HG03439 (cell line): ENCODE results near the gene ICE1.
"Not testable (repeated sequence)": the region's sequence is repeated elsewhere in the genome, so short reads cannot be mapped to it uniquely, and the experiment has no call there.

Experiments used
- ATAC-seq: cut with Tn5 transposase; IDR thresholded peaks from one replicate; pipeline ENCODE4 v1.9.1; 2021; ENCODE audit warnings: mild to moderate bottlenecking, moderate library complexity; ENCODE audit not compliant: unreplicated experiment

The ICE1 gene

DNA sequence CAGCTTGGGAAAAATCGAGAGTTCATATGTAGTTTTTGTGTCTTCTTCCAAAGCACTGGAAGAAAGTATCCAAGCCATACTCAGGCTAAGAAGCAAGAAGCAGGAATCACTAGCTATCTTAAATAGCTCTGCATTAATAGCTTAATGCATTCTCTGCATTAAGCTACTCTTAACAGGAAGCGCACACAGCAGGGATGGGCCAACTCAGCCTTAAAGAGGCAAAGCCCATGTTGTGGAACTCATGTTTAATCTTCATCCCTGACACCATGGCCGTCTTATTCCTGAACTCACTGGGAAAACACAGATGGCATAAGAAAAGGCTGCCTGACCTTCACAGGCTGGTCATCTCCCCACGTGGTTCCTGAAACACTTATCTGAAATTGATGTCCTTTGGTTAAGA lies 18.7 kb upstream of the ICE1 start:
- no peak for ATAC-seq

DNA sequence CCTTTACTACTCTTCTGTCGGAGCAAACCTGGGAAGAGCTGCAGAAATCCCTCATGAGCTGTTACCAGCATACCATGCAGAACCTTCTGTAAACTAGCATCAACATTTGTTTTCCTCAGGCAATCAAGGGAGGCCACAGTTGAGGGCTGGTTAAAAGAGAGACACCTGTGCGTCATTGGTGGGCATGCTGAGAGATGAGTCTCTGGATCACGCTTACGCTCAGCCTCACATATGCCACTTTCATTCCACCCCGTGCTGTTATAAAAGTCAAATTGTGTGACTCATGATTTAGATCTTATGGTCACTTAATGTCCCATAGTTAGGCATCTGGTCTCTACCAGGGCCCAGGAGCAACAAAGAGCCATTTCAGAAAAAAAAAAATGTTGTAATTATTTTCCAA lies 18.1 kb upstream of the ICE1 start:
- ATAC-seq: no peak

DNA sequence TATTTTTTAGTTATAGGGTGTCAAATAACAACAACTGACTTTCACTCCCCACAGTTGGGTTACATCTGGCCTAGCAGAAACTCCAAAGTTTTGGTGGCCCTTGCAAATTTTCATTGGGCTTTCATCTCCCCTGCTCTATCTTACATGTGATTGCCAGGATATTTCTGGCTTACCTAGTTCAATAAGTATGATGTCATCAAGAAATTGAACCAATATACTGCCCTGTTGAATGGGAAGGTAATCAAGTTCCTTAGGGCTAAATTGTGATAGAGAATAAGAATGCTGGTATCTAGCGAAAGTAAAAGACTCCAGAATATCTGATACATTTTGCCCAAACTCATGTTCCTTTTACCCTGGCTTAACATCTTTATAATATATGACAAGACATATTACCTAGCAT lies 17.0 kb upstream of the ICE1 start:
- no peak for ATAC-seq

DNA sequence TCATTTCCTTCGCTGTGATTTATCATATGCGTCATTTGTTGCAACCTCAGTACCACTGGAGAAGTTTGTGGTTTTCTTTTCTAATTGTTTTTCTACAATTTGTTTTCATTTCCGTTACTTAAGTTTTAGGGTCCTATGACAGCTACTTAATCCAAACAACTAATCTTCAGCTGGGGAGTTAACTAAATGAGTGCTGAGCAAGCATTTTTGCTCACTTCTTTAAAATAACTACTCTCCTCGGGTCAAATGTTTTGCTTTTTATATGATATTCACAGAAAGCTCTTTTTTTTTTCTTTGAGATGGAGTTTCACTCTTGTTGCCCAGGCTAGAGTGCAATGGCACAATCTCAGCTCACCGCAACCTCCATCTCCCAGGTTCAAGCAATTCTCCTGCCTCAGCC lies 14.6 kb upstream of the ICE1 start:
- no peak for ATAC-seq

DNA sequence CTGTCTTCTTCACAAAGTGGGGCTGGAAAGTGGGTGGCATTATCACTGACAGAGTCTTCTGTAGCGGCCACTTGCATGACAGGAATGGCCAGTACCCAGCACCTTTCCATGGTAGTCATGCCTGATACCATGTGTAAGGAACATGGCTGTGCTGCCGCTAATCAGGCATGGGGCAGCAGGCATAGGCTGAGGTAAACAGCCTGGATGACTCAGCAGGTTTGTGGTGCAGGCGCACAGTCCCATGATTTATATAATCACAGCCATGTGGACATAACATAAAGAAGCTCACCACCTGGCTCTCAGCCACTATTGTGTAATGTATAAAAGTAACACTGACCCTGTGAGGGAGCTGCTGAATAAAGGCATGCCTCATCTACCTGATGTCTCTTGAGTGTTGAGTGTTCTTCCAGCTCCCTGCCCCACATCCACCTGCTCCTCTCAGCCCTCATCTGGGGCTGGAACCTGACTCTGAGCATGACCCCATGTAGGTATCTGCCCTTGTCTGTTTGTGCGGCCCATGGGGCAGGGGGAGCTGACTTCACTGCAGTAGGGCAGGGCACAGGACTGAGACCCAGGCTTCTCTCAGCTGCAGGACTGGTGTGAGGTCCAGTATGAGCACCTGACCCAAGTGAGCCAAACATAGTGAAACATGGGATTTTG lies 13.2 kb upstream of the ICE1 start:
- no peak for ATAC-seq

DNA sequence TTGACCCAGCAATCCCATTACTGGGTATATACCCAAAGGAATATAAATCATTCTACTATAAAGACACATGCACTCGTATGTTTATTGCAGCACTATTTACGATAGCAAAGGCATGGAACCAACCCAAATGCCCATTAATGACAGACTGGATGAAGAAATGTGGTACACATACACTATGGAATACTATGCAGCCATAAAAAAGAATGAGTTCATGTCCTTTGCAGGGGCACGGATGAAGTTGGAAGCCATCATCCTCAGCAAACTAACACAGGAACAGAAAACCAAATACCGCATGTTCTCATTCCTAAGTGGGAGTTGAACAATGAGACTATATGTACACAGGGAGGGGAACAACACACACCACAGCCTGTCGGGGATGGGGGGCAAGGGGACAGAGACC lies 8.6 kb upstream of the ICE1 start:
- not testable (repeated sequence) for ATAC-seq

DNA sequence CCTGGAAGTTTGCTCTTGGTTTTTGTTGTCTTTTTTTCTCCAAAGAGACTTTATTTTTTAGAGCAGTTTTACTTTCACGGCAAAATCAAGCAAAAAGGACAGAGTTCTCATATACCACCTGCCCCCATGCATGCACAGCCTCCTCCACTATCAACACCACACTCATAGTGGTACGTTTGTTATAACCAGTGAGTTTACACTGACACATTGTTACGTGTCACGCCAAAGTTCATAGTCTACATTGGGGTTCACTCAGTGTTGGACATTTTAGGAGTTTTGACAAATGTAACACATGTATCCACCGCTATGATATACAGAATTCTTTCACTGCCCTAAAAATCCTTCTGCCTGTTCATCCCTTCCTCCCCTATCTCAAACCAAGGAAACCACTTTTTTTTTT lies 7.5 kb upstream of the ICE1 start:
- ATAC-seq: no peak

DNA sequence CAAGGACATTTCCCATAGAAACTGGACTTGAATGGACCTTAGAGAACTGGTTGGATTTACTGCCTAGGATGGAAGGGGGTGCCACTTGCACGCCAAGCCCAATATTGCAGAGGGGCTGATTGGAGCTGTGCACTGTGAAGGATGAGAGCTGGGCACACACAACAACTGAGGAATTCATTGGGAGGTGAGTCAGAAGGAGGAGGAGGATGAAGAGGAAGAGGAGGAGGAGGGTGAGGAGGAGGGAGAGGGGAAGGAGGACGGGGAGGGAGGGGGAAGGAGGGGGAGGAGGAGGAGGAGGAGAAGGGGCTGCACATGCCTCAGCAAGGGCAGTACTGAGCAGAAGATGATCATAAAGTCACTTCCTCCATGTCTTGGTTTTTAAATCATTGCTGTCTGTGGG lies 5.7 kb upstream of the ICE1 start:
- ATAC-seq: no peak

DNA sequence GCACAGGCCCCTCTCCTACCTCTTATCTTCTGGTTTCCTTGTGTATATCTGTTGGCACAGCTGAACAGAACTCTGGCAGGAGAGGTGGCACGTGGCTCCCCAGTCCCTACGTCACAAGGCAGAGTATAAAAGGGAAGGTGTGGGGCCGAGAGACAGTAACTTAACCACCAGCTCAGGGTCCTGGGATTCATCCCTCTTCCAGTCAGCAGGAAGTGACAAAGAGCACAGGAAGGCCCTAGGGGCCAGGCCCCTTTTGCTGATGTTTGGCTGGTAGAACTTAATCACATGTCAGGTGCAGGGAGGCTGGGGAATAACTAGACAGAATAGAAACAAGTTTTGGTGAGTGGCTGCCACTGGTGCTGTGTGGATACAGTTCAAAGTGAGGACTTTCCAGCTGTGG lies 4.5 kb upstream of the ICE1 start:
- no peak for ATAC-seq

DNA sequence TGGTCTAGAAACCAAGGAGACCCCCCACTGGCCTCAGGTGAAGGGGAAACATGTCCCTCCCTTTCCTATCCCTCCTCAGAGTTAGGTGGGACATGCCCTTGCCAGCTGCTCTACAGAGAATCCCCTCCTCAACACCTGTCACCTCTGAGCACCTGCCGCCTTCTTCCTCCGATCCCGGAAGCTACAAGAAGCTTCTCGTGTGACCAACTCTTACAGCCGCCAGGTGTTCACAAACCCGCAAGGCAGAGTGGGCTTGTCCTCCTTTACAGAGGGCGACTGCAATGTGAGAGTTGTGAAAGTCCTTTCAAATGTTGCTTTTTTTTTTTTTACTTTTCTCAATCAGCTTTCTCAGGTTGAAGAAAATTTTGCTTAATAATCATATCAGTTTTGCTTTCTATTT lies 3.7 kb upstream of the ICE1 start:
- no peak for ATAC-seq

DNA sequence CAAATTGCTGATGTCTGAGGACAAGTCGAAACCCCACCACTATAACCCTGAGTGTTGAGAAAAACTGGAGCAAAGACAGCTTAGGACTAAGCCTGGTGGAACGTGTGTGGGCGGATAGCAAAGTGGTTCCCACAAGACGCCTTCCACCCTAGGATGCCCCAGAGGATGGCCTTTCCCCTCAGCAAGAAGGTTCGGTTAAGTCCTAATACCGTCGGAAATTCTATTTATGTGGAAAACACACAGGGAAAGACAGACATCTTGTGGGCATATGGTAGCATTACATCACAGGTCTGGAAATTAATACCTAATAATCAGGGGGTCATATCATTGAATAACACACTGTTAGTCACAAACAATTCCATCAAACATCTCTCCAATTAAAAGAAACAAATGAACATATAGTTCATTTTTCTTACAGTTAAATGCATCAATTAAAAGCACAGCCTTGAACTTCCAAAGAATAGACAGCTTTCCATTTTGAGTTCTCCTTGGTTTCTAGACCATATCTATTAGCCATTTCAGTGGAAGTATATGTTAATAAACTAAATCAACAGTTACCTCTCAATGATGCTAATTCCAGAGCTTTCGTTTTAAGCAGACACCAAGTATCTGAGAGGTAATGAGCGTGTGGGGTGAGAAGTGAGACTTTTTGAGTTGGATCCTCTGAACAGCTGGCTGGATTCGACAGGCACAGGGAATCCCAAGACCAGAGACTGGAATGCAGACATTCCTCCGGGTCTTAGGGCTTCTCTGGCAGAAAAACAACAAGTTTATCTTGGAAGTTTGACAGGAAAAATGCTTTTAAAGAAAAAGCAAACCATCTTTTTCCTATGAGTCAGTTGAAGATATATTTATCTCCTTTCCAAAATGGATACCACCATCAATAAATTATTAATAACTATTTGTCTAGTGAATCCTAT lies 2.9 kb upstream of the ICE1 start:
- ATAC-seq: no peak

DNA sequence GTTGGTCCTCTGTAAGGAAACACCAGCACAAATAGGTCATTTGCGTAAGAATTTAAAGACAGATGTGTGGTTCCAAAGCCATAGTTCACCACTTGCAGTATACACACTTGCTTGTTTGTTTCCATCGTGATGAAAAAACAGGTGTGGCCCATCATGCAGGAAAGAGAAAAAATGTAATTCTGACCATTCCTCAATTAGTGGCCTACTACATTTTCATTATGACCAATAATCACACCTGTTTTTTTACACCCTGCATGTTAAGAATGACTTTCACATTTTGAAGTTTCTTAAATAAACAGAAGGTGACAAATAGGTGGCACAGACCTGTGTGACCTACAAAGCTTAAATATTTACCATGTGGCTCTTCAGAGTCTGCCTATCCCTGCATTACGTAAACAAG lies 2.2 kb upstream of the ICE1 start:
- ATAC-seq: no peak

DNA sequence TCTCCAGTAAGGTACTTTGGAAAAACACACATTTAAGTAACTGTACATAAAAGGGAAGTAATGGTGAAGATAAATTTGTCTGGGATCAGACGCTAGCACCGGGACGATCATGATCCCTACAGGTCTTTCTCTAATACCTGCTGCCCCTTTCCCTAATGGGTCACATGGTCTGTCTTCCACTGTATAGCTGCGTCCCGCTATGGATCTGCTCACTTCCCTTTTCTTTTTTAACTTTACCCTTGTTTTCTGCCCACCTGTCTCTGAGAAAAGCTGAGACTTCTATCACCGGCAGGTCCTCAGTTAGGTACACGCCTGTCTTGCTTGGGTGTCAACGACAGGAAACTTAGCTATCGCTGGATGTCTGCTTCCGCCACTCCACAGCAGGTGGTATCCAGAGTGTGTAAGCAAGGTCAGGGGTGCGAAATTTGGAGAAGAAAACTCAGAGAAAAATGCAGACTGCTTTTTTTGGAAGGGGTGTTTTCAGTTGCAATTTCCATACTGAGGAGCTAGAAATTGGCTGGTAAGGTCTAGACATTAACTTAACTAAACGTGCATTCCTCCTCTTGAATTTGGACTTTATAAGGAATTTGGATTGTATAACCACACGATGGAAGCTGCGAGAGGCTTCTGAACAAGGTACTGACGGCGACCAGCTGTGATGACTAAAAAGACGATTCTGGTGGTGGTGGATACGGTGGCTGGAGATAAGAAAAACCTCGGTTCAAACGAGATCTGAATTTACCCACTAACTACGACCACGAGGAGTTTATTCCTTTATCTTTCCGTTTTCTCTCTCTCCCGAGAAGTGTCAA lies 1.1 kb upstream of the ICE1 start:
- ATAC-seq: no peak

DNA sequence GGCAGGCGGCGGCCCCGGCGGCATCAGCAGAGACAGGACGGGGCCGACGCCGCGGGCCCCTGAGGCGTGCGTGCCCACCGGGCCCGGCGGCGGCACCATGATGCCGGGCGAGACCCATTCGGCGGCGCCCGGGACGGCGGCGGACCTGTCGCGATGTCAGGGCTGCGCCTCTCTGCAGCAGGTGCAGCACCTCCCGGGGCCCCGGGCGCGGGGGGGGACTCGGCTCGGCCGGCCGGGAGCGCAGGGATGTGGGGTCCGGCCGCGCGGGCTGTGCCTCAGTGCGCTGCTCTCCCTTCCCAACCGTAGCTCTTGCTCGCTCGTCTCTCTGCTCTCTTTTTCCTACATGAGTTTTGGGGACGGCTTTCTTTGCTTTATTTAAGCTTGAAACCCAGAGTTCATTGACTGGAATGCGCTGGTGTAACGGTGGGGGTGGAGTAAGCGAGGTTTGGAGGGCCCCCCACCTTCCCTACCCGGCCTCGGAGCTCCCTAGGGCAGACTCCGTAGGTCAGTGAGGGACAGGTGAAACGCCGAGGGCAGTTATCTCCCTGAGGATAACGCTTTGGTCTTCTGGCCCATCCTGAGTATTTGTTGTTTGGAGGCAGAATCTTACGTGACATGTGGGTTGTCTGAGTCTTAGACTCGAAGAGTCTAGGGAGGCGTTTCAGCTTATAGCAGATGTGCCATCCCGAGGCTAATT lies 490 bp downstream of the ICE1 start:
- peak; percentile 5 for ATAC-seq

DNA sequence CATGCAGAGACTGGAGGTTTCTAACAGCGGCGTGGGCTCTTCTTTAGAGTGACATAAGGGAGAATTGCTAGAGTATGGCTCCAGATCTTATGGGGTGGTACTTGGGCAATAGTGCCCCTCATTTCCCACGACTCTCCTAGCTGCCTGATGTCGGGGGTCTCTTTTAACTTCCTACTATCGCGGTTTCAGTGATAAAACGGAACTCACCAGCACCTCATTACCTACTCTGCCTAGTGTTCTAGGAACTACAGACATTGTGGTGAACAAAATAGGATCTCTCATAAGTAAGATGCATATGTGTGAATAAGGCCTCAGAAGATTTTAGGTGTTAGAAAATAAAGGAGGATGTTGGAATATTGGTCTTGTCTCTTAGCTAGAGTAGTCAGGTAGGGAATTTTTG lies 1.1 kb downstream of the ICE1 start:
- no peak for ATAC-seq

DNA sequence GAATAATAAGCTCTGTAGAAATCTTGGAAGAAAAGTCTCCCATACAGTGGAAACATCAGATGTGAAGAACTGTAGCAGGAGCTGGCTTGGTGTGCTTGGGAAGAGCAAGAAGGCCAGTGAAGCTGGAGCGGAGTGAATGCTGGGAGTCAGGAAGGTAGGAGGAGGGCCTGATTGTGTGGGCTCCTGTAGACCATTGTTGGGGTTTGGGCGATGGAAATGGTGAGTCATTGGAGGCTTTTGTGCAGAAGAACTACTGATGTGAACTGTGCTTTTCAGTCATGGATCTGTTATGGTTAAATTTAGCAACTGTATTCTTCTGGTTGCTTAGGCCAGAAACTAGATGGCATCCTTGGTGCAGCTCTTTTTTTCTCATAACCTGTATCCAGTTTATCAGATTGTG lies 2.3 kb downstream of the ICE1 start:
- ATAC-seq: no peak

DNA sequence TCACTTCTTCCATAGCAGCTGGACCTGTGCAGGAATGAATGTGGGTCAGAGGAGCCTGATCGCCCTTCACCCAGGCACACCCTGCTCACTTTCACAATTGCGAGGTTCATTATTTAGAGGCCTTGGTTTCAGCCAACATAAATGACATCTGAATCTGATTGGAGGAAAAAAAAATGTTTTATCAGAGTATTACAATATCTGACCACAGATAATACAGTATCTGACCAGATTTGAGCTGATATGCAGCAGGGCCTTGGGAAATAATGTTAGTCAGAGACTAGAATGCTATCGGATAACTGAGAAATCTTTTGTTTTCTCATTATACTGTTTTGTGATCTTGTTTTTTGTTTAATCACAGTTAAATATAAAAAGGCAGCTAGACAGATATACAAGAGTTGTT lies 7.7 kb downstream of the ICE1 start:
- ATAC-seq: no peak

DNA sequence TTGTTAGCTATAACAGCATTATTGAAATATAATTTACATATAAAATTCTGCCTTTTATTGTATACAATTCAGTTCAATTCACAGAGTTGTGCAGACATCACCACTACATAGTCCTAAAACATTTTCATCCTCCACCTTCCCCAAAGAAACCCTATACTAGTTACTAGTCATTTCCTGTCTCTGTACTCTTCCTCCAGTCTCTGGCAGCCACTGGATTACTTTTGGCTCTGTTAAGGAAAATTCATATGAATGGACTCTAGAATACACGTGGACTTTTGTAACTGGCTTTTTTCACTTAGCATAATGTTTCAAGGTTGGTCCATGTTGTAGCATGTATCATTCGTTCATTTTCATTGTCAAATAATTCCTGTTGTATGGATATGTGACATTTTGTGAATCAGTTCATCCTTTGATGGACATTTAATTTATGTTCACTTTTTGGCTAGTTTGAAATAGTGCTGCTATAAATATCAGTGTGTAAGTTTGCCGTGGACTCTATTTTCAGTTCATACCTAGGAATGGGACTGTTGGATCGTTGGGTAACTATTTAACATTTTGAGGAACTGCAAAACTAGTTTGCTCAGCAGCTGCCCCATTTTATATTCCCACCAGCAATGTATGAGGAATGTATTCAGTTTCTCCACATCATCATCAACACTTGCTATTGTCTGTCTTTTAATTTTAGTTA lies 9.7 kb downstream of the ICE1 start:
- ATAC-seq: no peak

DNA sequence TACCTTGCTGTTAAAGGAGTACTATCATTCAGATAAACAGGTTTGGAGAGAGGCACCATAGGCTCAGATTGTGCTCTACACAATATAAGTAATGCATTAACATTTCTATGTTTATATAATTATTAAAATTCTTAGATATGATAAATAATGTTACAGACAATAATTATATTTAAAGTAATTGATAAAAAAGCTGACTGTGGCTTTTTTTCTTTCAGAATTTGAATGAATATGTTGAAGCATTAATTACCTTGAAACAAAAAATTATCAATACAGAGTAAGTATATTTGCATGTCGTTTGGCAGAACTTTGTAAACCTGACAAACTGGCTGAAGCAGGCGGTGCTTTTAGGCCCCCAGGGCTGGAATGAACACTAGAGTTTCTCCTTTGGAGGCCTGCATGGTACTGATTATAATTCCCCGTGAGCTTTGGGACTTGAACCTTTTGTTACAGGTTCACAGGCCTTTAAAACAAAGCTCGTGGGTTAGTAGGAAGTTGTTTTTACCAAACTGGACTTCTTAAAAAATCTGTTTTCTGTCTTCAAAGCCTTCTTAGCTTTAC lies 13.8 kb downstream of the ICE1 start:
- no peak for ATAC-seq
